ENCODE data around the gene ABLIM3.

Gene ABLIM3

DNA sequence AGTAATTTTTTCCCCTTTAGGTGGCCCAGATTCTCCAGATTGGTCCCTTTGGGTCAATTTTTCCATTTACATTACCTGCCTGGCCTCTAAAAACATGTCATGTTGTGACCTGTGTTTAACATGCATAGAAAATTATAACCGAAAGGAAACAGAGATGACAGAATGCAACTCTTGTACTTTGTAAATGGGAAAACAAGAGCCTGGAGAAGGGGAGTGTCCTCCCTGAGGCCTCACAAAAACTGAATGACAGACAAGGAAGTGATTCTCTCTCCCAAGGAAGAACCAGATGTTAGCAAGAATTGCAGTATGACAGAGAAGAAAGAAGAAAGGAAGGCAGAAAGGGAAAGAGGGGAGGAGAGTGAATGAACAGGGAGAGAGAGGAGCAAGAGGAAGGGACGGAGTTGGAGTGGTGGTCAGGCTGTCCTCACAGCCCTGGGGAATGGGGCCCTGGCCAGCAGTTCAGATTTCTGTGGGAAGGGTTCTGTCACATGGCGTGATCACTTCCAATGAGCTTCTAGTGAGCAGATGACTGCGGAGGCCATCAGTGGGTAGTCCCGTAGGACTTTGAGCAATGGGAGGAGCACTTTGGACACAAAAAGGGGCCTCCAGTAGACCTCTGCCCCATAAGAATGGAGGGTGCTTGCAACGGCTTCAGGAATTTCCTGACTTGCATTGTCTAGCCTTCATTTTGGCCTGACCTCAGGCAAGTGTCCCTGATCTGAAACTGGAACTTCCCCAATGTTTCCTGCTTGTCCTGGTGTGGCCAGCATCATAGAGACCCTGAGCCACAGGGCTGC, 31.6 kb downstream of the ABLIM3 start:
- no peak overlapping the region for H2AFZ ChIP-seq (ENCODE audit: low read depth)
- H4K20me1 ChIP-seq (ENCODE audit: insufficient read depth): no peaks in the 10 kb centered on the region
- H3K4me2 ChIP-seq: no peak overlapping the region
- H3K4me3 ChIP-seq (IDR thresholded peaks at IDR 0.05; ENCODE audit: insufficient read depth, low read depth, low read length): no peak overlapping the region
- H3K4me1 ChIP-seq (ENCODE audit: low read depth, poor library complexity, severe bottlenecking): no peaks in the 10 kb centered on the region
- H3K27me3 ChIP-seq (ENCODE audit: insufficient read depth, low read depth): no peaks in the 10 kb centered on the region
- H3K36me3 ChIP-seq (ENCODE audit: insufficient read depth): no peaks in the 10 kb centered on the region
- H3K27ac ChIP-seq: no peak overlapping the region
- H3K79me2 ChIP-seq (ENCODE audit: insufficient read depth, low read depth): no peaks in the 10 kb centered on the region
- H3K9ac ChIP-seq: no peak overlapping the region
- TF ChIP-seq CTCF (conservative IDR thresholded peaks at IDR 0.05; ENCODE audit: low read depth, low read length): no peak

GRCh38 chr5:149174847-149175234, 33.5 kb downstream of the ABLIM3 start:
- Histone ChIP-seq H3K4me3 (IDR thresholded peaks at IDR 0.05; ENCODE audit: insufficient read depth, low read depth, low read length) (no peak overlapping the region), H3K4me1 (ENCODE audit: low read depth, poor library complexity, severe bottlenecking) (no peaks in the 10 kb centered on the region), H3K36me3 (ENCODE audit: insufficient read depth) (no peaks in the 10 kb centered on the region), H3K4me2 (no peak overlapping the region), H3K27me3 (ENCODE audit: insufficient read depth, low read depth) (no peaks in the 10 kb centered on the region), H4K20me1 (ENCODE audit: insufficient read depth) (no peaks in the 10 kb centered on the region), H3K27ac (no peak overlapping the region), H3K79me2 (ENCODE audit: insufficient read depth, low read depth) (no peaks in the 10 kb centered on the region), H2AFZ (ENCODE audit: low read depth) (no peak overlapping the region), H3K9ac (no peak overlapping the region)
- no peak for TF ChIP-seq CTCF (conservative IDR thresholded peaks at IDR 0.05; ENCODE audit: low read depth, low read length)

DNA sequence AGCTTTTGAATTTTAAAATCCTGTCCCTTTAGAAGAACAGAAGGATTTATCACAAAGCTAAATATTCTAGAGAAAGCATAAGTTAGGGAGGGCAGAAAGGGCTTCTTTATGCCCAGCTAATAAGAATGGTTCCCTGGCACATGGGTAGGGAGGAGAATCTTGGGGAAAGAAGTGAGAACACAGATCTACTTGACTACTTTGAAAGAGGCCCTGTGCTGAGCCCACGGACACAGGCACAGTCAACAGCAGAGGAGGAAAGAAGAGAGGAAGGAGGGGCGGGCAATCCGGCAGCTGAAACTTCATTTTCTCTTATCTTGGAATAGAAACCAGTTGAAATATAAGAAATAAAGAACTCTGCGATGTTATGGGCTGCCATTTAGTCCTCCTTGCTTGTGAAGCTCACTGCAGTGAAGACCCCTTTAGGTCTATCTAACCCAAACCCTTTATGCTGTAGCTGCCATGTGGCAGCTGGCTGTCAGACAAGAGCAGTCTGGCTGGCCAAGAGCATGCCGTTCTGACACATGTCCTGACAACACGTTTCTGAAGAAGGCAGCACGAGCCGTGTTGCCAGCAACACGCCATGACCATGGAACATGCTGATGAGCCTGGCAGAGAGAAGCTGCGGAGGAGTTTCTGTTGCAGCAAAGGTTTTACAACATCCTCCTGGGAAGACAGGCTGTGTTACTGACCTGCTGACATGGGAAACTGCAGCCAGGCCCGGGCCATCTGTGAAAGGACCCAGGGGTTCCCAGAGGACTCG, 34.2 kb downstream of the ABLIM3 start:
- H3K27ac ChIP-seq: no peak overlapping the region
- no peaks in the 10 kb centered on the region for H3K27me3 ChIP-seq (ENCODE audit: insufficient read depth, low read depth)
- H3K4me2 ChIP-seq: no peak overlapping the region
- no peaks in the 10 kb centered on the region for H4K20me1 ChIP-seq (ENCODE audit: insufficient read depth)
- TF ChIP-seq CTCF (conservative IDR thresholded peaks at IDR 0.05; ENCODE audit: low read depth, low read length): no peak
- H3K4me3 ChIP-seq (IDR thresholded peaks at IDR 0.05; ENCODE audit: insufficient read depth, low read depth, low read length): no peak overlapping the region
- H3K36me3 ChIP-seq (ENCODE audit: insufficient read depth): no peaks in the 10 kb centered on the region
- no peak overlapping the region for H3K9ac ChIP-seq
- H2AFZ ChIP-seq (ENCODE audit: low read depth): no peak overlapping the region
- H3K79me2 ChIP-seq (ENCODE audit: insufficient read depth, low read depth): no peaks in the 10 kb centered on the region
- H3K4me1 ChIP-seq (ENCODE audit: low read depth, poor library complexity, severe bottlenecking): no peaks in the 10 kb centered on the region

- Histone ChIP-seq H3K9ac (no peak overlapping the region), H3K4me3 (IDR thresholded peaks at IDR 0.05; ENCODE audit: insufficient read depth, low read depth, low read length) (no peak overlapping the region), H3K36me3 (ENCODE audit: insufficient read depth) (no peaks in the 10 kb centered on the region), H3K27me3 (ENCODE audit: insufficient read depth, low read depth) (no peaks in the 10 kb centered on the region), H4K20me1 (ENCODE audit: insufficient read depth) (no peaks in the 10 kb centered on the region), H3K79me2 (ENCODE audit: insufficient read depth, low read depth) (no peaks in the 10 kb centered on the region), H2AFZ (ENCODE audit: low read depth) (no peak overlapping the region), H3K27ac (no peak overlapping the region), H3K4me2 (no peak overlapping the region), H3K4me1 (ENCODE audit: low read depth, poor library complexity, severe bottlenecking) (no peaks in the 10 kb centered on the region)
- no peak for TF ChIP-seq CTCF (conservative IDR thresholded peaks at IDR 0.05; ENCODE audit: low read depth, low read length)
Observed at GRCh38 chr5:149177339-149177843, 36.1 kb downstream of the ABLIM3 start.

Measured in KMS-11 (cell line).